Right renal cortex interstitium (tissue), 3 donors: Measurements from ENCODE around the gene RNGTT. TPM values are rescaled to one million over a fixed set of nuclear protein-coding genes. Genes with fewer than 3 reads are reported as not detected.

Experiments used
- DNase-seq, 3 donors: peaks; one replicate each; pipeline ENCODE4 v3.0.0-alpha.2; 2013; ENCODE audit warnings: low read depth in 3 of 3, low spot score in 2 of 3
- polyA plus RNA-seq, 3 donors: library from polyadenylated mRNA; unstranded; fragments of 120-200 nt; gene quantifications; one replicate each; pipeline ENCODE4 v1.2.1, GENCODE V29; 2013; ENCODE audit not compliant: insufficient read length in 3 of 3

Gene RNGTT
- polyA plus RNA-seq, 3 donors = 16.3 to 17.7 (median 17.3) TPM

- DNase-seq = no peak
Observed at GRCh38 chr6:88567696-88568095, 395.7 kb downstream of the RNGTT start.

GRCh38 chr6:88566746-88567534 is 396.5 kb downstream of the RNGTT start:
- DNase-seq = no peak

- DNase-seq = no peak
Observed at GRCh38 chr6:88565836-88566235, 397.6 kb downstream of the RNGTT start.

- DNase-seq = no peak
Observed at GRCh38 chr6:88565409-88565811, 398.0 kb downstream of the RNGTT start.

GRCh38 chr6:88563277-88563625 is 400.2 kb downstream of the RNGTT start:
- no peak for DNase-seq

- no peak for DNase-seq
Observed at GRCh38 chr6:88562353-88563276, 400.8 kb downstream of the RNGTT start.

GRCh38 chr6:88561954-88562315 is 401.5 kb downstream of the RNGTT start:
- no peak for DNase-seq

- DNase-seq = no peak
Observed at GRCh38 chr6:88561034-88561953, 402.1 kb downstream of the RNGTT start.

Other genes starting within 250 kb of the RNGTT start
- gene PNRC1, start 117.1 kb upstream of the RNGTT start, polyA plus RNA-seq = 100 to 1,000 TPM; 116 to 130 (median 130) TPM
- gene SRSF12, start 154.5 kb upstream of the RNGTT start, polyA plus RNA-seq = 10 to 100 TPM; 12.6 to 14.4 (median 13.7) TPM
- gene PM20D2, start 182.4 kb upstream of the RNGTT start, polyA plus RNA-seq = 10 to 100 TPM; 31.3 to 31.6 (median 31.4) TPM